Activated CD4-positive, alpha-beta T cell treated with anti-CD3 and anti-CD28 coated beads for 1 hour (primary cell): ENCODE data around the gene TUT7.
"Not testable (repeated sequence)": the region's sequence is repeated elsewhere in the genome, so short reads cannot be mapped to it uniquely, and the experiment has no call there.

Source experiments
- DNase-seq: peaks from one replicate; pipeline ENCODE4 v3.0.0-alpha.2; 2020

Gene TUT7

GRCh38 chr9:86354011-86354817 lies at the start of gene TUT7:
TSS of gene TUT7 (minus strand) at chr9:86354410. CDS start at chr9:86353199, 1,211 bp downstream.
- peak; percentile 89 for DNase-seq

GRCh38 chr9:86402591-86402990 lies 48.4 kb upstream of the TUT7 start:
- DNase-seq: no peak

- DNase-seq: no peak
Measured at GRCh38 chr9:86396412-86396811, 42.2 kb upstream of the TUT7 start.

GRCh38 chr9:86390184-86390583 lies 36.0 kb upstream of the TUT7 start:
- DNase-seq: not testable (repeated sequence)

GRCh38 chr9:86389628-86390027 lies 35.4 kb upstream of the TUT7 start:
- no peak for DNase-seq

GRCh38 chr9:86387376-86387775 lies 33.2 kb upstream of the TUT7 start:
- no peak for DNase-seq

- DNase-seq: not testable (repeated sequence)
Measured at GRCh38 chr9:86383000-86383399, 28.8 kb upstream of the TUT7 start.

GRCh38 chr9:86376016-86376415 lies 21.8 kb upstream of the TUT7 start:
- no peak for DNase-seq

- DNase-seq: no peak
Measured at GRCh38 chr9:86369810-86370209, 15.6 kb upstream of the TUT7 start.

GRCh38 chr9:86368871-86369521 lies 14.8 kb upstream of the TUT7 start:
- DNase-seq: no peak

GRCh38 chr9:86361176-86361575 lies 7.0 kb upstream of the TUT7 start:
- no peak for DNase-seq

- DNase-seq: no peak
Measured at GRCh38 chr9:86359151-86359879, 5.1 kb upstream of the TUT7 start.

GRCh38 chr9:86356871-86357866 lies 3.0 kb upstream of the TUT7 start:
- no peak for DNase-seq

GRCh38 chr9:86355814-86356213 lies 1.6 kb upstream of the TUT7 start:
- DNase-seq: no peak

- DNase-seq: no peak
Measured at GRCh38 chr9:86354818-86355309, 654 bp upstream of the TUT7 start.

- no peak for DNase-seq
Measured at GRCh38 chr9:86353655-86354010, 577 bp downstream of the TUT7 start.

- no peak for DNase-seq
Measured at GRCh38 chr9:86352440-86353077, 1.7 kb downstream of the TUT7 start.

GRCh38 chr9:86351880-86352279 lies 2.3 kb downstream of the TUT7 start:
- no peak for DNase-seq

GRCh38 chr9:86350006-86350760 lies 4.0 kb downstream of the TUT7 start:
- no peak for DNase-seq

GRCh38 chr9:86349271-86349670 lies 4.9 kb downstream of the TUT7 start:
- no peak for DNase-seq

GRCh38 chr9:86347991-86348390 lies 6.2 kb downstream of the TUT7 start:
- DNase-seq: no peak
